Esophagus muscularis mucosa (tissue), 4 donors: Measurements from ENCODE around the gene KCNQ1. TPM values are rescaled to one million over a fixed set of nuclear protein-coding genes. Genes with fewer than 3 reads are reported as not detected.

ENCODE experiments used
- DNase-seq: peaks from one replicate; pipeline ENCODE4 v3.0.0-alpha.2; 2017; ENCODE audit errors: extremely low spot score
- H3K27ac ChIP-seq, 4 donors: fragments of 200-600 bp; sonication (generic); replicated peaks in 1 of 4; 1 replicate in 3 of 4; 2 replicates in 1 of 4; pipeline ENCODE4 v1.5.1; 2016 to 2019; ENCODE audit warnings: mild to moderate bottlenecking in 1 of 4
- H3K27me3 ChIP-seq, 4 donors: fragments of 200-600 bp; sonication (generic); one replicate each; pipeline versions ENCODE4 v1.5.1 to v1.6.0; 2016 to 2019
- H3K36me3 ChIP-seq, 4 donors: fragments of 200-600 bp; sonication (generic); one replicate each; pipeline ENCODE4 v1.5.1; 2016 to 2019
- H3K4me1 ChIP-seq, 4 donors: fragments of 200-600 bp; sonication (generic); one replicate each; pipeline ENCODE4 v1.5.1; 2016 to 2019
- H3K4me3 ChIP-seq, 4 donors: fragments of 200-600 bp; sonication (generic); 1 replicate in 2 of 4; 2 replicates in 2 of 4; pipeline ENCODE4 v1.5.1; 2016 to 2019; ENCODE audit warnings: mild to moderate bottlenecking in 4 of 4, moderate library complexity in 1 of 4
- H3K9me3 ChIP-seq, 4 donors: fragments of 200-600 bp; sonication (generic); 1 replicate in 3 of 4; 2 replicates in 1 of 4; pipeline ENCODE4 v1.5.1; 2016 to 2019
- CTCF ChIP-seq, 3 experiments: fragments of 200-600 bp in 2 of 3; fragments of 450-650 bp in 1 of 3; sonication (generic) in 2 of 3; IDR thresholded peaks; one replicate each; pipeline ENCODE4 v1.5.1; 2017 to 2019; ENCODE audit warnings: antibody characterized with exemption in 3 of 3, mild to moderate bottlenecking in 2 of 3, moderate library complexity in 1 of 3
- EP300 ChIP-seq: sonication (generic); formaldehyde crosslinking; IDR thresholded peaks from one replicate; pipeline ENCODE4 v1.6.1; 2017; ENCODE audit warnings: antibody characterized with exemption
- POLR2A ChIP-seq: fragments of 450-650 bp; IDR thresholded peaks from one replicate; pipeline ENCODE4 v1.6.1; 2017; ENCODE audit warnings: antibody characterized with exemption, moderate library complexity, mild to moderate bottlenecking, low read depth
- POLR2AphosphoS5 ChIP-seq, 2 donors: sonication (generic); formaldehyde crosslinking; IDR thresholded peaks; one replicate each; pipeline ENCODE4 v1.6.1; 2017; ENCODE audit warnings: antibody characterized with exemption in 2 of 2
- WGBS: methylation state at CpG from one replicate; pipeline ENCODE4 v1.1.5; 2018; 5-methylcytosine and 5-hydroxymethylcytosine counted together
- intact Hi-C: fragments of 100-400 bp; cut with DNase I; formaldehyde crosslinking; loops from one replicate; pipeline ENCODE4 v1.15.1; 2023
- total RNA-seq, 4 donors: library from RNA; depleted of rRNA; stranded (reverse); fragments of >200 nt; gene quantifications; one replicate each; pipeline versions ENCODE4 v1.1.0 to v1.2.1, GENCODE V29; 2016

Gene KCNQ1
- total RNA-seq, 4 donors from 2014 or later: 2.1 to 5.9 (median 4.3) TPM

- DNase-seq: no peak
- WGBS: 83% methylated on average over 21 of the region's 23 CpGs
- TF ChIP-seq CTCF (IDR thresholded peaks at IDR 0.05) (no peak), POLR2A (no peak), POLR2AphosphoS5 (IDR thresholded peaks at IDR 0.05) (no peak)
- no peaks in the 10 kb centered on the region for H3K9me3 ChIP-seq
- peaks cover 20 to 25% (median 23%) of the 10 kb centered on the region in 4 donors for H3K4me1 ChIP-seq
- H3K27me3 ChIP-seq: no peaks in the 10 kb centered on the region
- peak overlapping the region in 3 of 4 donors; percentile 44 to 46 (median 45) for H3K27ac ChIP-seq
- H3K4me3 ChIP-seq: no peak overlapping the region
- intact Hi-C loops: no loop called here
- no peaks in the 10 kb centered on the region for H3K36me3 ChIP-seq
These were observed 391.7 kb downstream of the KCNQ1 start for GRCh38 chr11:2836315-2837095.

GRCh38 chr11:2837096-2837601 is 392.3 kb downstream of the KCNQ1 start:
- no peaks in the 10 kb centered on the region for H3K27me3 ChIP-seq
- peak overlapping the region in 3 of 4 donors; percentile 44 to 46 (median 45) for H3K27ac ChIP-seq
- TF ChIP-seq CTCF (IDR thresholded peaks at IDR 0.05) (peak in 2 of 3 experiments; percentile 7 to 60), POLR2A (no peak), POLR2AphosphoS5 (IDR thresholded peaks at IDR 0.05) (peak; percentile 45 to 56), EP300 (no peak)
- no peaks in the 10 kb centered on the region for H3K9me3 ChIP-seq
- intact Hi-C loops: no loop called here
- no peaks in the 10 kb centered on the region for H3K36me3 ChIP-seq
- no peak for DNase-seq
- peaks cover 20 to 25% (median 23%) of the 10 kb centered on the region in 4 donors for H3K4me1 ChIP-seq
- 60% methylated on average over 11 of the region's 20 CpGs for WGBS
- H3K4me3 ChIP-seq: no peak overlapping the region

- Histone ChIP-seq H3K36me3 (no peaks in the 10 kb centered on the region), H3K4me3 (no peak overlapping the region), H3K9me3 (no peaks in the 10 kb centered on the region), H3K27ac (peak overlapping the region in 1 of 4 donors; percentile 45), H3K27me3 (no peaks in the 10 kb centered on the region), H3K4me1 (peaks cover 20 to 25% (median 23%) of the 10 kb centered on the region in 4 donors)
- intact Hi-C loops: no loop called here
- DNase-seq: no peak
- WGBS: 71% methylated on average over 12 of the region's 12 CpGs
- TF ChIP-seq EP300 (no peak), POLR2AphosphoS5 (IDR thresholded peaks at IDR 0.05) (no peak), POLR2A (no peak), CTCF (IDR thresholded peaks at IDR 0.05) (no peak)
These were observed 392.8 kb downstream of the KCNQ1 start for GRCh38 chr11:2837651-2838050.

GRCh38 chr11:2838091-2838490 is 393.3 kb downstream of the KCNQ1 start:
- Histone ChIP-seq H3K4me1 (peaks cover 20 to 25% (median 23%) of the 10 kb centered on the region in 4 donors), H3K4me3 (no peak overlapping the region), H3K27ac (no peak overlapping the region), H3K27me3 (no peaks in the 10 kb centered on the region), H3K9me3 (no peaks in the 10 kb centered on the region), H3K36me3 (no peaks in the 10 kb centered on the region)
- intact Hi-C loops: no loop called here
- no peak for DNase-seq
- TF ChIP-seq POLR2AphosphoS5 (IDR thresholded peaks at IDR 0.05) (no peak), POLR2A (no peak), EP300 (no peak), CTCF (IDR thresholded peaks at IDR 0.05) (no peak)
- WGBS: 77% methylated on average over 11 of the region's 11 CpGs
